Peyer's patch (tissue), 4 donors: ENCODE data around the gene SLC66A2. TPM values are rescaled to one million over a fixed set of nuclear protein-coding genes. Genes with fewer than 3 reads are reported as not detected.
A peak's percentile ranks its signal among the peaks of the same experiment; 100 is the strongest.

Experiments
- DNase-seq, 3 donors: peaks; one replicate each; pipeline ENCODE4 v3.0.0-alpha.2; 2017 to 2019
- H3K27ac ChIP-seq, 4 donors: fragments of 200-600 bp; sonication (generic); one replicate each; pipeline ENCODE4 v1.5.1; 2016 to 2019
- H3K27me3 ChIP-seq, 2 donors: fragments of 200-600 bp; sonication (generic); one replicate each; pipeline ENCODE4 v1.5.1; 2019
- H3K36me3 ChIP-seq, 3 donors: fragments of 200-600 bp; sonication (generic); one replicate each; pipeline ENCODE4 v1.5.1; 2016 to 2019
- H3K4me1 ChIP-seq, 4 donors: fragments of 200-600 bp; sonication (generic); one replicate each; pipeline ENCODE4 v1.5.1; 2016 to 2019
- H3K4me3 ChIP-seq, 4 donors: fragments of 200-600 bp; sonication (generic); 1 replicate in 3 of 4; 2 replicates in 1 of 4; pipeline ENCODE4 v1.5.1; 2016 to 2019; ENCODE audit warnings: mild to moderate bottlenecking in 1 of 4
- H3K9me3 ChIP-seq, 4 donors: fragments of 200-600 bp; sonication (generic); one replicate each; pipeline ENCODE4 v1.5.1; 2016 to 2019; ENCODE audit warnings: mild to moderate bottlenecking in 1 of 4
- POLR2A ChIP-seq, 2 donors: fragments of 450-650 bp; IDR thresholded peaks; one replicate each; pipeline ENCODE4 v1.5.1; 2017; ENCODE audit warnings: antibody characterized with exemption in 2 of 2, mild to moderate bottlenecking in 2 of 2, moderate library complexity in 2 of 2
- total RNA-seq, 4 donors: library from RNA; depleted of rRNA; stranded (reverse); fragments of >200 nt; gene quantifications; one replicate each; pipeline ENCODE4 v1.1.0, GENCODE V29; 2016
- TF ChIP-seq, protein P1 (sequence below), 6 experiments: fragments of 450-650 bp in 4 of 6; fragments of 200-600 bp in 2 of 6; sonication (generic) in 1 of 6; IDR thresholded peaks; one replicate each; pipeline ENCODE4 v1.5.1; 2017 to 2019; ENCODE audit warnings: antibody characterized with exemption in 6 of 6, mild to moderate bottlenecking in 3 of 6, moderate library complexity in 1 of 6

The SLC66A2 gene
- total RNA-seq, 4 donors from 2014 or later = 28.0 to 41.4 (median 34.9) TPM

DNA sequence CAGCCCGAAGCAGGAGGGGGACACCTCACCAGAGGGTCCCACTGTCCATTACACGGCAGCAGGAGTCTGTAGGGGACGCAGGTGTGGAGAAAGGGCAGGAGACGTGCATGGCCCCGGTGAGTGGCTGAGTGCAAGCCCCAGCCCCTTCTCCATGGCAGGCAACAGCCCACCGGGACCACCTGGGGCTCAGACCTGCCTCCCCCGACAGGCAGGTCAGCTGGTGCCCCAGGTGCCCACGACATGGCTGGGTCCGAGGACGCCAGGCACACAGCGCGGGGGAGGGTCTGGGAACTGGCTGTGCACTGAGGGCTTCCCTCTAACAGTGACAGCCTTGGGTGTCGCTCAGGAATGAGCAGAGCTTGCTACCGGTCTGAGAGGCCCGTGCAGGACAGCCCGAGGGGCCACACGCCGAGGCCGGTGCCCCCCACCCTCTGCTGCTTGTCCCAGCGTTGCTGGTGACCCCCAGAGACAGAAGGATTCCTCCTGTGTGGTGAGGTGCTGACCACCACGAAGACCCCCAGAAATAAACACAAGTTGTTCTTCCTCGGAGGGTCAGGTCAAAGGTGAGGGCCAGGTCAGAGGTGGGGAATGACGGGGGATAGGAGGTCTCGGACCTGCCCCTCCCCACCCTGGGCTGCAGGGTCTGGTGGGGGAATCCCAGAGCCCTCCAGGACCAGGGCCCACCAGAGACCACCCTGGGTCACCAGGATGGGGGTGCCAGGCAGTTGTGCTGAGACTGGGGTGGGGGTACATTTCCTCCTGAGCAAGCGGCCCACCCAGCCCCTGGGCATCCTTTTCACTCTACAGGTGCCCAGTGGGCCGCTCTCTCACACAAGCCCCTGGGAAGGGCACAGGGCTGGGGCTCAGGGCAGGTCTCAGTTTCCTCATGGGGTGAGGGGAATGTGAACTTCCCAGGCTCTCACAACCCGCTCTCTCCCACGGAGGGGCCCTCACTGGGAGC lies 50.6 kb downstream of the SLC66A2 start:
- no peak overlapping the region for H3K27ac ChIP-seq
- TF ChIP-seq POLR2A (IDR thresholded peaks at IDR 0.05) = no peak
- TF ChIP-seq, protein P1, sequence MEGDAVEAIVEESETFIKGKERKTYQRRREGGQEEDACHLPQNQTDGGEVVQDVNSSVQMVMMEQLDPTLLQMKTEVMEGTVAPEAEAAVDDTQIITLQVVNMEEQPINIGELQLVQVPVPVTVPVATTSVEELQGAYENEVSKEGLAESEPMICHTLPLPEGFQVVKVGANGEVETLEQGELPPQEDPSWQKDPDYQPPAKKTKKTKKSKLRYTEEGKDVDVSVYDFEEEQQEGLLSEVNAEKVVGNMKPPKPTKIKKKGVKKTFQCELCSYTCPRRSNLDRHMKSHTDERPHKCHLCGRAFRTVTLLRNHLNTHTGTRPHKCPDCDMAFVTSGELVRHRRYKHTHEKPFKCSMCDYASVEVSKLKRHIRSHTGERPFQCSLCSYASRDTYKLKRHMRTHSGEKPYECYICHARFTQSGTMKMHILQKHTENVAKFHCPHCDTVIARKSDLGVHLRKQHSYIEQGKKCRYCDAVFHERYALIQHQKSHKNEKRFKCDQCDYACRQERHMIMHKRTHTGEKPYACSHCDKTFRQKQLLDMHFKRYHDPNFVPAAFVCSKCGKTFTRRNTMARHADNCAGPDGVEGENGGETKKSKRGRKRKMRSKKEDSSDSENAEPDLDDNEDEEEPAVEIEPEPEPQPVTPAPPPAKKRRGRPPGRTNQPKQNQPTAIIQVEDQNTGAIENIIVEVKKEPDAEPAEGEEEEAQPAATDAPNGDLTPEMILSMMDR (IDR thresholded peaks at IDR 0.05) = no peak
- H3K4me3 ChIP-seq = no peak overlapping the region
- no peaks in the 10 kb centered on the region for H3K4me1 ChIP-seq
- H3K9me3 ChIP-seq = peaks cover 0 to 46% (median 4%) of the 10 kb centered on the region in 4 donors
- peaks cover 0 to 24% (median 0%) of the 10 kb centered on the region in 3 donors for H3K36me3 ChIP-seq
- H3K27me3 ChIP-seq = no peaks in the 10 kb centered on the region
- DNase-seq = peak in 1 of 3 donors; percentile 43

- H3K4me3 ChIP-seq = no peak overlapping the region
- peak in 1 of 3 donors; percentile 42 for DNase-seq
- H3K4me1 ChIP-seq = no peaks in the 10 kb centered on the region
- peaks cover 0 to 51% (median 4%) of the 10 kb centered on the region in 4 donors for H3K9me3 ChIP-seq
- no peak overlapping the region for H3K27ac ChIP-seq
- TF ChIP-seq, protein P1 (IDR thresholded peaks at IDR 0.05) = no peak
- no peak for TF ChIP-seq POLR2A (IDR thresholded peaks at IDR 0.05)
- no peaks in the 10 kb centered on the region for H3K27me3 ChIP-seq
- H3K36me3 ChIP-seq = peaks cover 0 to 24% (median 0%) of the 10 kb centered on the region in 3 donors
These were observed 51.6 kb downstream of the SLC66A2 start for GRCh38 chr18:79899609-79900445.

DNA sequence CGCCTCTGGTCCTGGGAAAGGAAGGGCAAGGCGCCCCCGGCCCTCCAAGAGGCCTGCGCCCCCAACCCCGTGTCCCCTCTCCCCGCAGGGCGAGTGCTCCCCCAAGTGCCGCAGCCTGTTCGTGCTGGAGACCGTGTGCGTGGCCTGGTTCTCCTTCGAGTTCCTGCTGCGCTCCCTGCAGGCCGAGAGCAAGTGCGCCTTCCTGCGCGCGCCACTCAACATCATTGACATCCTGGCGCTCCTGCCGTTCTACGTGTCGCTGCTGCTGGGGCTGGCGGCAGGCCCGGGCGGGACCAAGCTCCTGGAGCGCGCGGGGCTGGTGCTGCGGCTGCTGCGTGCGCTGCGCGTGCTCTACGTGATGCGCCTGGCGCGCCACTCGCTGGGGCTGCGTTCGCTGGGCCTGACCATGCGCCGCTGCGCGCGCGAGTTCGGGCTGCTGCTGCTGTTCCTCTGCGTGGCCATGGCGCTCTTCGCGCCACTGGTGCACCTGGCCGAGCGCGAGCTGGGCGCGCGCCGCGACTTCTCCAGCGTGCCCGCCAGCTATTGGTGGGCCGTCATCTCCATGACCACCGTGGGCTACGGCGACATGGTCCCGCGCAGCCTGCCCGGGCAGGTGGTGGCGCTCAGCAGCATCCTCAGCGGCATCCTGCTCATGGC lies 52.4 kb downstream of the SLC66A2 start:
- Histone ChIP-seq H3K9me3 (peaks cover 0 to 52% (median 4%) of the 10 kb centered on the region in 4 donors), H3K27ac (no peak overlapping the region), H3K4me1 (no peaks in the 10 kb centered on the region), H3K4me3 (no peak overlapping the region), H3K27me3 (no peaks in the 10 kb centered on the region), H3K36me3 (peaks cover 0 to 17% (median 0%) of the 10 kb centered on the region in 3 donors)
- peak in 1 of 3 donors; percentile 47 for DNase-seq
- TF ChIP-seq POLR2A (IDR thresholded peaks at IDR 0.05) = no peak
- TF ChIP-seq, protein P1 (IDR thresholded peaks at IDR 0.05) = no peak

DNA sequence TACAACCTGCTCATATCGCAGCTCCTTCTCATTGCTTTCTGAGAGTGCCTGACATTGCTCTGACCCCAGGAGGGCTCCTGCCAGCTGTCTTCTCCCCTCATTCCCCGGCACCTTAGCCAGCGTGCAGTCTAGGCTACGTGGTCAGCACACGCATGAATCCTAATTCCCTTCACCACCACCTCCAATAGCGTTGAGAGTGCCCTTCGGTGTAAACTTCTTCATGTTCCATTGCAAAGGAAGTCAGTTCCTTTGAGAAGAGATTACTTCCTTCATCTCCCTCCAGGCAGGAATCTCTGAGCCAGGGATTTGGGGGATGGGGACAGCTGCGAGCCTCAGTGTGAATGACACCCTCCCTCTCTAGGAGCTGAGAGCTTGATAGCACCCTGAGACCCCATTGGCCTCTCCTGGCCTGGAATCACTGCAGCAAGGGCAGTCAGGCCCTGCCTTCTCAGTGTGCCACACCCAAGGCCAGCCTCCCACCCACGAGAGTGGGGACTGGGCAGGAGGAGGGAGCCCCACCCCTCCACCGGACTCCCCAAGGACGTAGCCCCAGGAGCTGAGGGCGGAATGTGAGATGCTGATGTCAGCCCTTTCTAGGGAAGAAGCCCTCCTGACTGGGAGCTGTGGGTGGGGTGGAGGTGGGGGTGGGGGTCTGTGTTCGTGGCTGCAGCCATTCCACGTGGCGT lies 53.4 kb downstream of the SLC66A2 start:
- no peak for TF ChIP-seq POLR2A (IDR thresholded peaks at IDR 0.05)
- TF ChIP-seq, protein P1 (IDR thresholded peaks at IDR 0.05) = no peak
- H3K27me3 ChIP-seq = no peaks in the 10 kb centered on the region
- DNase-seq = peak in 1 of 3 donors; percentile 33
- peaks cover 0 to 7% (median 0%) of the 10 kb centered on the region in 3 donors for H3K36me3 ChIP-seq
- H3K4me3 ChIP-seq = no peak overlapping the region
- no peak overlapping the region for H3K27ac ChIP-seq
- H3K4me1 ChIP-seq = no peaks in the 10 kb centered on the region
- peaks cover 0 to 59% (median 4%) of the 10 kb centered on the region in 4 donors for H3K9me3 ChIP-seq
